ENCODE measurements around the gene RPL23.

- TF ChIP-seq EP300 (IDR thresholded peaks at IDR 0.05) (no peak), CTCF (IDR thresholded peaks at IDR 0.05) (no peak)
These were observed 9.2 kb downstream of the RPL23 start for GRCh38 chr17:38844261-38844757.

Measured in gastroesophageal sphincter (tissue), 3 donors.